Mammary microvascular endothelial cell (primary cell): ENCODE results near the gene TMEM184B. TPM values are rescaled to one million over a fixed set of nuclear protein-coding genes. Genes with fewer than 3 reads are reported as not detected.

Source experiments
- total RNA-seq: library from RNA; depleted of rRNA; stranded (reverse); fragments of >200 nt; gene quantifications from 2 replicates; pipeline ENCODE4 v1.2.3, GENCODE V29; 2015

The TMEM184B gene
- 64.6 and 65.5 TPM in 2 replicates for total RNA-seq

DNA sequence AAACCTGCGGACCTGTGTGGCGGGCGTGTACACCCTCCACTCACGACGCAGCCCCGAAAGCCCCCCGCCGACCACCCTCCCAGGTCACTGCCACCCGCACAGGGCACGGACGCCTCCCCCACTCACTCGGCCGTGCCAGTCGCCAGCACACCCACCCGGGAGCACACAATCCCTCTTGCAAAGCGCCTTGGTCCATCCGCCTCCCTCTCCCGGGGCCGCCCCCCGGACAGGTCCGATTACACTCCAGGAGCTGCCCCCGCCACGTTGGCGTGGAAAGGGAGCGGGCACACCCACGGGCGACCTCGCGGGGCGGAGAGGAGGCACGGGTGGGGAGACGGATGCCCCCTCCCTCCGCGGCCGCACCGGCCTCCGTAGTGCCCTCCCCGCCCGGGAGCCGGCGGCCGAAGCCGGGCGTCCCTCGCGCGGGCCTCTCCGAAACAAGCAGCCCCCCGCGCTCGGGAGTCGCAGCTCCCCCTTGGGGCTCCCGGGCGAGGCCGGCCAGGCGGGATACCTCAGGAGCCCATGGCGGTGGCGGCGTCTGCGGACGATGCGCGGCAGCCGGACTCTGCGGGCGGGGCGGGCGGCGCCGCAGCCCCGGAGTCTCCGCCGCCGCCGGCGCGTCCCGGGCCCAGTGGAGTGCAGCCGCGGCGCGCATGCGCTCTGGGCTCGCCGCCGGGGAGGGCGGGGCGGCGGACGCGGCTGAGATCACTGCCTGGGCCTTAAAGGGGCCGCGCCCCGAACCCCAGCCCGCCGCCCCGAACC lies at the start of gene TMEM184B:
TSS of gene TMEM184B (minus strand) at position 638 of the 762 bp plus-strand sequence. CDS start 25,049 bp downstream, outside the sequence.

DNA sequence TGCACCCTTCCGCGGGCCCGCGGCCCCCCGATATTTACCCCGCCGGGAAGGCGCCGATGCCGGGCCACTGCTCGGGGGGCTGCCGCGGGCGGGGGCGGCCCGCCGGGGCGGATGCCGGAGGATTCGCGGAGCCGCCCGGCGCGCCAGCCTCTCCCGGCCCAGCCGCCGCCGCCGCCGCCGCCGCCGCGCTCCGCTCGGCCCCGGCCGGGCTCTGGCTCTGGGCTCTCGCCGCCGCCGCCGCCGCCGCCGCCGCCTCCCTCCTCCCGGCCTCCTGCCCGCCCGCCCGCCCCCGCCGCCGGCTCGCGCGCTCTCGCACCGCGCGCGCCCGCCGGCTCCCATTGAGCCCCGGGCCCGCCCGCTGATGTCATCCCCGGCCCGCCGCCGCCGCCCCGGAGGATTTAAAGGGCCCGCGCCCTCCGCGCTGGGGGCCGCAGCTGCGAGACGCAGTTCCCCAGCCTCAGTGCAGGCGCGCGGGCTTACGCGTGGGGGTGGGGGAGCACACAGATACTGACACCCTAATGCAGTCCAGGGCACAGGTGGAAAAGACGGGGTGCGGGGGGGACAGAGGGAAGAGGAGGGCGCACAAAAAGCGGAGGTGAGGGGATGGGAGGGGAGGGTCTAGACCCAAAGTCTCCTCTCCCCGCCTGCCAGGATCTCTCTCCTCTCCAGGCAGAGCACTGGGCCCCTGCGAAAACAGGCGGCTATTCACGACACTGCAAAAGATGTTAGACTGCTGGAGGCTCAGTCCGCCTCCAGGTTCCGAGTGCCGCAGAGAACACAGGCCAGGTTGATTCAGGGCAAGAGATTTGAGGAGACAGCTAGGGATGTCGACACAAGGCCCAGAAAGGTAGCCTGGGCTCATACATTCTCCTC lies 44.5 kb upstream of the TMEM184B start, which contains the start of gene CSNK1E:
TSS of gene CSNK1E (minus strand) at position 312 of the 873 bp plus-strand sequence. CDS start 3,276 bp downstream, outside the sequence.

DNA sequence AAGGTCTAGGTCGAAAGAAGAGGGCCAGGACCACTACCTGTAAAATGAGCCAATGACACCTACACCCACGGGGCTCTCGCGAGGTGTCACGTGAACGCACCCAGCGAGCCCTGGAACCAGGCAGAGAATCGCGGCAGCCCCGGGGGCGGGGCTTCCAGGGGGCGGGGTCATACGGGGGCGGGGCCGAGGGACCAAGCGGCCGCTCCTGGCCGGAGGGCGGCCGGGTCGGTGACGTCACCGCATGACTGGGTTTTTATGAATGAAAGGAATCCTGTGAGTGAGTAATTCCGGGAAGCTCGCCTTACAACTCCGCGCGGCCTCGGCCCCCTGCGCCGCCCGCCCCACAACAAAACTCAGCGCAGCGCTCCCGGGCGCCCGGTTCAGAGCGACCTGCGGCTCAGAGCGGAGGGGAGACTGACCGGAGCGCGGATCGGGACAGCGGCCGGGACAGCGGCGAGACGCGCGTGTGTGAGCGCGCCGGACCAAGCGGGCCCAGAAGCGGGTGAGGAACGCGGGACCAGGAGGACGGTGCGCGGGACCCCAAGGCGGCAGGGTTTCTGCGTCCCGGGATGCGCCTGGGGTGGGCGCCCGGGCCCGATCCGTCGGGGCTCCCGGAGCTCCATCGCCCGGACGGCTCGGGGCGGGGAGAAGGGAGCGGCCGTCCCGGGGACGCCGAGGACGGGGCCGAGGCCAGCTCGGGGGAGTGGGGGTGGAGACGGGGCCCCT lies 70.9 kb downstream of the TMEM184B start, which contains the start of gene MAFF:
TSS of gene MAFF (plus strand) at position 284 of the 726 bp plus-strand sequence. CDS start 11,860 bp downstream, outside the sequence.

DNA sequence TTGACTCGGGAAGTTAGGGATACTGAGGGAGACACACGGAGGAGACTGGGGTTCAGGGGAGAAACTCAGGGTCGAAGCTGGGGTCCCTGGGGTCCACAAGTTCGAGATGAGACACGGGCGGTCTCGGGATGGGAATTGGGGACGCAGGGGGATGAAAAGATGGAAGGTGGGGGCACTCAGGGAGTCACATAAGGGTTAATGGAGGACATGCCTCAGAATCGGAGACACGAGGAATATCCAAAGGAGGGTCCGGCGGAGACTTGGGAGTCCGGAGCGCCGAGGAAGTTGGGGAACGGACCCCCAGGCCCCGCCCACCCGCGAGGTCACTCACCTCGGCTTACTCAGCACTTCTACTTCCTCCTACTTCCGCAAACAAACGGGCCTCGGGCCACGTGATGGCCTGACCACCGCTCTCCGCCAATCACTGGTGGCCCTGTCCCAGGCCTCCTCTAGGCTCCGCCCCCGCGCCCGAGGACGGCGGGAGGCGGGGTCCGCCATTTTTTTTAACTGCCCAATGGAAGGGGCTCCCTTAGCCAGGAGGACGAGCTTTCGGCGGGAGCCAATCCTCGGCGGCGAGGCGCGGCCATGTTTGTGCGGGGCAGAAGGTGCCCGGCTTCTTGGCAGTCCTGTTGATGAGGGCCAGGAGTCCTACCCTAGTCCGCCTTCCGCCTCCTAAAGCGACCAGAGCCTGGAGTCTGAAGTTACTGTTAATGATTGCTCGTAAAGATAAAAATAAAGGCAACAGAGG lies 91.2 kb downstream of the TMEM184B start, which contains the start of gene PLA2G6:
TSS of gene PLA2G6 (minus strand) at position 378 of the 748 bp plus-strand sequence. CDS start 12,404 bp downstream, outside the sequence.

Other genes with a start within 250 kb of the TMEM184B start
- gene PICK1, start 215.6 kb downstream of the TMEM184B start, total RNA-seq: 12.8 and 17.2 TPM in 2 replicates
- gene SLC16A8, start 188.8 kb downstream of the TMEM184B start, total RNA-seq: not detected in 2 replicates
- gene BAIAP2L2, start 162.3 kb downstream of the TMEM184B start, total RNA-seq: 0.07 and 0.54 TPM in 2 replicates
- gene PLA2G6, start 91.2 kb downstream of the TMEM184B start, total RNA-seq: 2.5 and 11.9 TPM in 2 replicates
- 65.2 and 94.1 TPM in 2 replicates for gene MAFF, start 71.0 kb downstream of the TMEM184B start, total RNA-seq
- 95.7 and 133 TPM in 2 replicates for gene CSNK1E, start 44.4 kb upstream of the TMEM184B start, total RNA-seq
- not detected in 2 replicates for gene KCNJ4, start 182.2 kb upstream of the TMEM184B start, total RNA-seq
- gene KDELR3, start 195.1 kb upstream of the TMEM184B start, total RNA-seq: 30.4 and 32.4 TPM in 2 replicates
- gene DDX17, start 233.3 kb upstream of the TMEM184B start, total RNA-seq: 205 and 212 TPM in 2 replicates